Gastrocnemius medialis (tissue), 4 donors: ENCODE measurements around the gene EPSTI1.

Experiments
- POLR2A ChIP-seq, 2 donors: fragments of 450-650 bp; IDR thresholded peaks; one replicate each; pipeline ENCODE4 v1.6.1; 2017; ENCODE audit warnings: antibody characterized with exemption in 2 of 2, mild to moderate bottlenecking in 2 of 2, moderate library complexity in 2 of 2
- TF ChIP-seq, protein P1 (sequence below), 5 experiments: fragments of 450-650 bp in 3 of 5; fragments of 200-600 bp in 2 of 5; sonication (generic) in 2 of 5; IDR thresholded peaks in 4 of 5; conservative IDR thresholded peaks in 1 of 5; 1 replicate in 4 of 5; 2 replicates in 1 of 5; pipeline ENCODE4 v1.5.1; 2016 to 2019; ENCODE audit warnings: antibody characterized with exemption in 5 of 5, mild to moderate bottlenecking in 3 of 5, moderate library complexity in 3 of 5

DNA sequence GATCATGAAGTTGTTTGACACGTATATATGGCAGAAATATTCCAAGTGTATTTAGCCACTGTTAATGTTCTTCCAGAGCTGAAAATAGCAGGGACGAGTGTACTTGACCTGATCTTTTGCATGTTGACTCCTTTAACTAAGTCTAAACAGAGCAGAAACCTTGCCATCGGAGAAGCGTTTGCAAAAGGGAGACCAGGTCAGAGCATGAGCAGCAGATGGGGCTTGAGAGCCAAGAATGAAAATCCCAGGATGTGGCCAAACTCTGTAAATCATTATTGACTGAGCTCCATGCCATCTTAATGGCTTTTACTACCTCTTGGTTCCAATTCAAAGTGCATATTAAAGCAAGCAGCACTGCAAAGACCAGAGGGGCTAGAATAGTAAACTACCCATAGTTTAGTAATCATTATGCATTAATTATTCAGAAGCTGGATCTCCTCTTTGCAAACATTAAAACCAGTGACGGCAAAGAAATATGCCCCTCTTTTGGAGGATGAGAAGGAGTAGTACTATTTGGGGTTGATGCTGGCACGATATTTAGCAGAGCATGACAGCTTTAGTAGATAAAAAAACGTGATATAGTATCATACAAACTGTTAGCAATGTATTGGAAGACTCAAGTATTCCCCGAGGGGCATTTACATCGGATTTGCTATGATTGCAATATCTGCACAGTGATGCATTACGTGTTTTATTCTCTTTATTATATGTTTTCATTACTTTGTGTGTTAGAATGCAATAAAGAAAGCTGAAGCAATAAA, 154.9 kb downstream of the EPSTI1 start:
- TF ChIP-seq, protein P1, sequence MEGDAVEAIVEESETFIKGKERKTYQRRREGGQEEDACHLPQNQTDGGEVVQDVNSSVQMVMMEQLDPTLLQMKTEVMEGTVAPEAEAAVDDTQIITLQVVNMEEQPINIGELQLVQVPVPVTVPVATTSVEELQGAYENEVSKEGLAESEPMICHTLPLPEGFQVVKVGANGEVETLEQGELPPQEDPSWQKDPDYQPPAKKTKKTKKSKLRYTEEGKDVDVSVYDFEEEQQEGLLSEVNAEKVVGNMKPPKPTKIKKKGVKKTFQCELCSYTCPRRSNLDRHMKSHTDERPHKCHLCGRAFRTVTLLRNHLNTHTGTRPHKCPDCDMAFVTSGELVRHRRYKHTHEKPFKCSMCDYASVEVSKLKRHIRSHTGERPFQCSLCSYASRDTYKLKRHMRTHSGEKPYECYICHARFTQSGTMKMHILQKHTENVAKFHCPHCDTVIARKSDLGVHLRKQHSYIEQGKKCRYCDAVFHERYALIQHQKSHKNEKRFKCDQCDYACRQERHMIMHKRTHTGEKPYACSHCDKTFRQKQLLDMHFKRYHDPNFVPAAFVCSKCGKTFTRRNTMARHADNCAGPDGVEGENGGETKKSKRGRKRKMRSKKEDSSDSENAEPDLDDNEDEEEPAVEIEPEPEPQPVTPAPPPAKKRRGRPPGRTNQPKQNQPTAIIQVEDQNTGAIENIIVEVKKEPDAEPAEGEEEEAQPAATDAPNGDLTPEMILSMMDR (IDR thresholded peaks at IDR 0.05 in 4 of 5, conservative IDR thresholded peaks at IDR 0.05 in 1 of 5), result no peak
- TF ChIP-seq POLR2A (IDR thresholded peaks at IDR 0.05), result no peak
